Testis (tissue), 2 donors: ENCODE measurements around the gene SLC16A13.
"Not testable (repeated sequence)": the region's sequence is repeated elsewhere in the genome, so short reads cannot be mapped to it uniquely, and the experiment has no call there.

Experiments used
- CTCF ChIP-seq, 3 experiments: fragments of 450-650 bp in 2 of 3; fragments of 200-600 bp in 1 of 3; sonication (generic) in 1 of 3; IDR thresholded peaks; one replicate each; pipeline ENCODE4 v1.5.1; 2016 to 2019; ENCODE audit warnings: antibody characterized with exemption in 3 of 3, mild to moderate bottlenecking in 2 of 3, moderate library complexity in 1 of 3
- POLR2A ChIP-seq: fragments of 450-650 bp; IDR thresholded peaks from one replicate; pipeline ENCODE4 v1.6.1; 2017; ENCODE audit warnings: antibody characterized with exemption, mild to moderate bottlenecking, moderate library complexity

DNA sequence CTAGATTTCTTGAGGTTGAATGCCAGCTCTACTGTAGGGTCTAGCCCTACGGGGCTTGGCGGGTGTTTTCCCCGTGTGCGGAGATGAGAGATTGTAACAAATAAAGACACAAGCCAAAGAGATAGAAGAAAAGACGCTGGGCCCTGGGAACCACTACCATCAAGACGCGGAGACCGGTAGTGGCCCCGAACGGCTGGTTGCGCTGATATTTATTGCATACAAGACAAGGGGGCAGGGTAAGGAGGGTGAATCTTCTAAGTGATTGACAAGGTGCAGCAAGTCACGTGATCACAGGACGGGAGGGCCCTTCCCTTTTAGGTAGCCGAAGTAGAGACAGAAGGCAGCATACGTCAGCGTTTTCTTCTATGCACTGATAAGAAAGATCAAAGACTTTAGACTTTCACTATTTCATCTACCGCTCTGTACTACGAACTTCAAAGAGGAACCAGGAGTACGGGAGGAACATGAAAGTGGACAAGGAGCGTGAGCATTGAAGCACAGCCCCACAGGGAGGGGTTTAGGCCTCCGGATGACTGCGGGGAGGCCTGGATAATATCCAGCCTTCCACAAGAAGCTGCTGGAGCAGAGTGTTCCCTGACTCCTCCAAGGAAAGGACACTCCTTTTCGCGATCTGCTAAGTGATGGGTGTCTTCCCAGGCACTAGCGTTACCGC lies 11.0 kb downstream of the SLC16A13 start:
- TF ChIP-seq CTCF (IDR thresholded peaks at IDR 0.05); POLR2A: not testable (repeated sequence)
